Tibial artery (tissue), 4 donors: Measurements from ENCODE around the gene TGFBRAP1.

Source experiments
- DNase-seq, 2 donors: peaks; one replicate each; pipeline ENCODE4 v3.0.0-alpha.2; 2019
- H3K27ac ChIP-seq, 2 donors: fragments of 200-600 bp; sonication (generic) in 1 of 2; 1 replicate in 1 of 2; 2 replicates in 1 of 2; pipeline ENCODE4 v1.5.1; 2018 to 2019; ENCODE audit warnings: mild to moderate bottlenecking in 1 of 2
- H3K27me3 ChIP-seq, 2 donors: fragments of 200-600 bp; sonication (generic) in 1 of 2; one replicate each; pipeline versions ENCODE4 v1.5.1 to v1.6.0; 2016 to 2019
- H3K36me3 ChIP-seq, 3 donors: fragments of 200-600 bp; sonication (generic) in 2 of 3; one replicate each; pipeline ENCODE4 v1.5.1; 2016 to 2019; ENCODE audit warnings: mild to moderate bottlenecking in 2 of 3
- H3K4me1 ChIP-seq, 4 donors: fragments of 200-600 bp; sonication (generic) in 2 of 4; 1 replicate in 3 of 4; 2 replicates in 1 of 4; pipeline ENCODE4 v1.5.1; 2016 to 2019
- H3K4me3 ChIP-seq, 2 donors: fragments of 200-600 bp; sonication (generic) in 1 of 2; 1 replicate in 1 of 2; 2 replicates in 1 of 2; pipeline ENCODE4 v1.5.1; 2018 to 2019; ENCODE audit warnings: mild to moderate bottlenecking in 2 of 2
- H3K9me3 ChIP-seq, 3 donors: fragments of 200-600 bp; sonication (generic) in 1 of 3; one replicate each; pipeline ENCODE4 v1.5.1; 2016 to 2019
- CTCF ChIP-seq, 2 experiments: fragments of 200-600 bp in 1 of 2; fragments of 450-650 bp in 1 of 2; IDR thresholded peaks; one replicate each; pipeline ENCODE4 v1.5.1; 2017 to 2019; ENCODE audit warnings: antibody characterized with exemption in 2 of 2, mild to moderate bottlenecking in 1 of 2, moderate library complexity in 1 of 2
- intact Hi-C: fragments of 100-400 bp; cut with DNase I; formaldehyde crosslinking; loops from one replicate; pipeline ENCODE4 v1.15.0; 2023; ENCODE audit warnings: low total_unique reads

The TGFBRAP1 gene

GRCh38 chr2:105321875-105322646 is 7.5 kb downstream of the TGFBRAP1 start:
- no peaks in the 10 kb centered on the region for H3K9me3 ChIP-seq
- peaks cover 0 to 6% (median 2%) of the 10 kb centered on the region in 4 donors for H3K4me1 ChIP-seq
- no peak overlapping the region for H3K4me3 ChIP-seq
- no peak overlapping the region for H3K27ac ChIP-seq
- TF ChIP-seq CTCF (IDR thresholded peaks at IDR 0.05): no peak
- no peaks in the 10 kb centered on the region for H3K27me3 ChIP-seq
- no peak for DNase-seq
- intact Hi-C loops: no loop called here
- peaks cover 0 to 6% (median 0%) of the 10 kb centered on the region in 3 donors for H3K36me3 ChIP-seq

- no peak overlapping the region for H3K27ac ChIP-seq
- no peak for TF ChIP-seq CTCF (IDR thresholded peaks at IDR 0.05)
- H3K36me3 ChIP-seq: peaks cover 0 to 6% (median 0%) of the 10 kb centered on the region in 3 donors
- no peak overlapping the region for H3K4me3 ChIP-seq
- H3K9me3 ChIP-seq: no peaks in the 10 kb centered on the region
- no peak for DNase-seq
- peaks cover 0 to 6% (median 0%) of the 10 kb centered on the region in 4 donors for H3K4me1 ChIP-seq
- intact Hi-C loops: no loop called here
- no peaks in the 10 kb centered on the region for H3K27me3 ChIP-seq
These were observed 8.8 kb downstream of the TGFBRAP1 start for GRCh38 chr2:105320651-105321215.

GRCh38 chr2:105317937-105318336 is 11.6 kb downstream of the TGFBRAP1 start:
- H3K4me1 ChIP-seq: no peaks in the 10 kb centered on the region
- no peak overlapping the region for H3K4me3 ChIP-seq
- DNase-seq: no peak
- H3K9me3 ChIP-seq: no peaks in the 10 kb centered on the region
- intact Hi-C loops: no loop called here
- H3K27ac ChIP-seq: no peak overlapping the region
- no peak for TF ChIP-seq CTCF (IDR thresholded peaks at IDR 0.05)
- no peaks in the 10 kb centered on the region for H3K36me3 ChIP-seq
- H3K27me3 ChIP-seq: no peaks in the 10 kb centered on the region

- no peak for DNase-seq
- no peak for TF ChIP-seq CTCF (IDR thresholded peaks at IDR 0.05)
- Histone ChIP-seq H3K27me3 (no peaks in the 10 kb centered on the region), H3K27ac (no peak overlapping the region), H3K4me1 (no peaks in the 10 kb centered on the region), H3K36me3 (no peaks in the 10 kb centered on the region), H3K9me3 (no peaks in the 10 kb centered on the region), H3K4me3 (no peak overlapping the region)
- intact Hi-C loops: no loop called here
These were observed 14.2 kb downstream of the TGFBRAP1 start for GRCh38 chr2:105315314-105315713.

- no peak for TF ChIP-seq CTCF (IDR thresholded peaks at IDR 0.05)
- no peak for DNase-seq
- Histone ChIP-seq H3K27ac (no peak overlapping the region), H3K9me3 (no peaks in the 10 kb centered on the region), H3K27me3 (no peaks in the 10 kb centered on the region), H3K4me1 (no peaks in the 10 kb centered on the region), H3K36me3 (peaks cover 0 to under 1% (median 0%) of the 10 kb centered on the region in 3 donors), H3K4me3 (no peak overlapping the region)
- intact Hi-C loops: no loop called here
These were observed 15.7 kb downstream of the TGFBRAP1 start for GRCh38 chr2:105313877-105314276.
